Neural cell (in vitro differentiated cells): ENCODE results near the gene ARHGAP42. TPM values are rescaled to one million over a fixed set of nuclear protein-coding genes. Genes with fewer than 3 reads are reported as not detected.

Experiments
- H2AFZ ChIP-seq: fragments of 200-600, 300-800 bp; sonication (generic), shearing (Covaris generic); 2 replicates; pipeline ENCODE4 v1.6.0; 2014; ENCODE audit warnings: low read depth, mild to moderate bottlenecking, antibody characterized with exemption, low read length, moderate library complexity
- H3F3A ChIP-seq: fragments of 200-600 bp; shearing (Covaris generic); 2 replicates; pipeline ENCODE4 v1.6.1; 2016; ENCODE audit warnings: mild to moderate bottlenecking, moderate library complexity, mixed read lengths, antibody characterized with exemption, low read length; ENCODE audit not compliant: insufficient read depth, poor library complexity, severe bottlenecking
- H3K27ac ChIP-seq: fragments of 200-600, 300-800 bp; sonication (generic), shearing (Covaris generic); 2 replicates; pipeline ENCODE4 v1.5.1; 2014; ENCODE audit warnings: mild to moderate bottlenecking, low read length, moderate library complexity
- H3K27me3 ChIP-seq: fragments of 300-800, 200-600 bp; sonication (generic), shearing (Covaris generic); 2 replicates; pipeline ENCODE4 v1.6.0; 2014; ENCODE audit warnings: mild to moderate bottlenecking, low read depth, low read length, moderate library complexity; ENCODE audit not compliant: insufficient read depth
- H3K36me3 ChIP-seq: fragments of 300-800, 200-600 bp; sonication (generic), shearing (Covaris generic); 2 replicates; pipeline ENCODE4 v1.5.1; 2014; ENCODE audit warnings: mild to moderate bottlenecking, antibody characterized with exemption, low read length, moderate library complexity; ENCODE audit not compliant: insufficient read depth
- H3K4me2 ChIP-seq: fragments of 300-800, 200-600 bp; sonication (generic), shearing (Covaris generic); 2 replicates; pipeline ENCODE4 v1.6.0; 2014; ENCODE audit warnings: mild to moderate bottlenecking, low read length
- H3K4me3 ChIP-seq: fragments of 300-800, 200-600 bp; sonication (generic), shearing (Covaris generic); 2 replicates; pipeline ENCODE4 v1.5.1; 2014; ENCODE audit warnings: mild to moderate bottlenecking, low read length, moderate library complexity
- H3K79me2 ChIP-seq: fragments of 200-600 bp; shearing (Covaris generic); replicated peaks from 2 replicates; pipeline ENCODE4 v1.6.0; 2014; ENCODE audit warnings: mild to moderate bottlenecking, low read length, moderate library complexity; ENCODE audit not compliant: insufficient read depth
- H3K9ac ChIP-seq: fragments of 300-800, 200-600 bp; sonication (generic), shearing (Covaris generic); 2 replicates; pipeline ENCODE4 v1.6.1; 2016; ENCODE audit warnings: mild to moderate bottlenecking, low read length, mixed read lengths
- H3K9me2 ChIP-seq: fragments of 200-600 bp; shearing (Covaris generic); 2 replicates; pipeline ENCODE4 v1.6.1; 2016; ENCODE audit warnings: mild to moderate bottlenecking, low read length, mixed read lengths; ENCODE audit not compliant: insufficient read depth
- H3K9me3 ChIP-seq: fragments of 200-600, 300-800 bp; sonication (generic), shearing (Covaris generic); 2 replicates; pipeline ENCODE4 v1.6.1; 2016; ENCODE audit warnings: mild to moderate bottlenecking, mixed run types, low read length, moderate library complexity, mixed read lengths
- H4K20me1 ChIP-seq: fragments of 200-600 bp; shearing (Covaris generic); 2 replicates; pipeline ENCODE4 v1.6.1; 2016; ENCODE audit warnings: mild to moderate bottlenecking, mixed run types; ENCODE audit not compliant: insufficient read depth
- EP300 ChIP-seq: fragments of 450-650 bp; conservative IDR thresholded peaks from 2 replicates; pipeline ENCODE4 v1.6.1; 2014; ENCODE audit warnings: antibody characterized with exemption, mild to moderate bottlenecking, moderate library complexity; ENCODE audit not compliant: poor library complexity, severe bottlenecking
- EZH2 ChIP-seq: fragments of 200-600, 300-800 bp; shearing (Covaris generic), sonication (generic); IDR thresholded peaks from 2 replicates; pipeline ENCODE4 v1.6.1; 2014; ENCODE audit warnings: antibody characterized with exemption, low read length, borderline replicate concordance, mild to moderate bottlenecking; ENCODE audit not compliant: insufficient read depth, poor library complexity, severe bottlenecking
- MXI1 ChIP-seq: fragments of 450-650 bp; conservative IDR thresholded peaks from 2 replicates; pipeline ENCODE4 v1.6.1; 2014; ENCODE audit warnings: antibody characterized with exemption, mild to moderate bottlenecking; ENCODE audit not compliant: poor library complexity, severe bottlenecking
- POLR2AphosphoS5 ChIP-seq: IDR thresholded peaks from 2 replicates; pipeline ENCODE4 v1.6.1; 2012
- RAD21 ChIP-seq: fragments of 450-650 bp; conservative IDR thresholded peaks from 2 replicates; pipeline ENCODE4 v1.6.1; 2014; ENCODE audit warnings: antibody characterized with exemption, mild to moderate bottlenecking, moderate library complexity
- SMC3 ChIP-seq: fragments of 450-650 bp; conservative IDR thresholded peaks from 2 replicates; pipeline ENCODE4 v1.6.1; 2014; ENCODE audit warnings: antibody characterized with exemption, mild to moderate bottlenecking, moderate library complexity; ENCODE audit not compliant: poor library complexity
- TAF1 ChIP-seq: IDR thresholded peaks from 2 replicates; pipeline ENCODE4 v1.6.1; 2012; ENCODE audit warnings: low read depth
- polyA plus RNA-seq: library from polyadenylated mRNA; depleted of rRNA; stranded (reverse); fragments of >200 nt; gene quantifications from 2 replicates; pipeline ENCODE4 v1.2.3, GENCODE V29; 2014
- TF ChIP-seq, protein P1 (sequence below): fragments of 450-650 bp; IDR thresholded peaks from 2 replicates; pipeline ENCODE4 v1.5.1; 2014; ENCODE audit warnings: antibody characterized with exemption, mild to moderate bottlenecking, moderate library complexity; ENCODE audit not compliant: poor library complexity, severe bottlenecking
- TF ChIP-seq, protein P2 (sequence below): IDR thresholded peaks from 2 replicates; pipeline ENCODE4 v1.6.1; 2012; ENCODE audit warnings: borderline replicate concordance

The ARHGAP42 gene
- polyA plus RNA-seq, 1 donor from 2014 or later, result 0.64 TPM

DNA sequence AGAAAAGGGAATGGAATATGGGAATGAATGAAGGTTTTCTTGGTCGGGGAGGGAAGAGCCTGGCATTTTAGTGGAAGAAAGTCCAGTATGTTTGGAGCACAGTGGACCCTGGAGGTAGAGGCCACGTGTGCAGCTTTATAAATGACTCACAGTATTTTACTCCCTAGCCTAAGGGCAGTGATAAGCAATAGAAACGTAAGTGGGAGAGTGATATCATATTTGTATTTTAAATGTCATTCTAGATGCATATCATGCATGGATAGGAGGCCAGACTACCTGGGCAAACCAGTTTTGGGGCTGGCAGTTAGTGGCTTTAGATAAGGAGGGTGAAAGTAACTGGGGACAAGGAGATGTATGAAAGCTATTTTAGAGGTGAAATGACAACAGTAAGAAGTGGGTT lies 174.1 kb downstream of the ARHGAP42 start:
- H3K79me2 ChIP-seq, result no peaks in the 10 kb centered on the region
- no peaks in the 10 kb centered on the region for H3K36me3 ChIP-seq
- H3K4me3 ChIP-seq, result no peak overlapping the region
- H3K9ac ChIP-seq, result no peak overlapping the region
- no peaks in the 10 kb centered on the region for H3K9me3 ChIP-seq
- no peaks in the 10 kb centered on the region for H3F3A ChIP-seq
- no peak for TF ChIP-seq EP300
- TF ChIP-seq TAF1, result no peak
- TF ChIP-seq RAD21, result no peak
- TF ChIP-seq POLR2AphosphoS5, result no peak
- TF ChIP-seq, protein P1, sequence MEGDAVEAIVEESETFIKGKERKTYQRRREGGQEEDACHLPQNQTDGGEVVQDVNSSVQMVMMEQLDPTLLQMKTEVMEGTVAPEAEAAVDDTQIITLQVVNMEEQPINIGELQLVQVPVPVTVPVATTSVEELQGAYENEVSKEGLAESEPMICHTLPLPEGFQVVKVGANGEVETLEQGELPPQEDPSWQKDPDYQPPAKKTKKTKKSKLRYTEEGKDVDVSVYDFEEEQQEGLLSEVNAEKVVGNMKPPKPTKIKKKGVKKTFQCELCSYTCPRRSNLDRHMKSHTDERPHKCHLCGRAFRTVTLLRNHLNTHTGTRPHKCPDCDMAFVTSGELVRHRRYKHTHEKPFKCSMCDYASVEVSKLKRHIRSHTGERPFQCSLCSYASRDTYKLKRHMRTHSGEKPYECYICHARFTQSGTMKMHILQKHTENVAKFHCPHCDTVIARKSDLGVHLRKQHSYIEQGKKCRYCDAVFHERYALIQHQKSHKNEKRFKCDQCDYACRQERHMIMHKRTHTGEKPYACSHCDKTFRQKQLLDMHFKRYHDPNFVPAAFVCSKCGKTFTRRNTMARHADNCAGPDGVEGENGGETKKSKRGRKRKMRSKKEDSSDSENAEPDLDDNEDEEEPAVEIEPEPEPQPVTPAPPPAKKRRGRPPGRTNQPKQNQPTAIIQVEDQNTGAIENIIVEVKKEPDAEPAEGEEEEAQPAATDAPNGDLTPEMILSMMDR, result no peak
- TF ChIP-seq MXI1, result no peak
- TF ChIP-seq, protein P2, sequence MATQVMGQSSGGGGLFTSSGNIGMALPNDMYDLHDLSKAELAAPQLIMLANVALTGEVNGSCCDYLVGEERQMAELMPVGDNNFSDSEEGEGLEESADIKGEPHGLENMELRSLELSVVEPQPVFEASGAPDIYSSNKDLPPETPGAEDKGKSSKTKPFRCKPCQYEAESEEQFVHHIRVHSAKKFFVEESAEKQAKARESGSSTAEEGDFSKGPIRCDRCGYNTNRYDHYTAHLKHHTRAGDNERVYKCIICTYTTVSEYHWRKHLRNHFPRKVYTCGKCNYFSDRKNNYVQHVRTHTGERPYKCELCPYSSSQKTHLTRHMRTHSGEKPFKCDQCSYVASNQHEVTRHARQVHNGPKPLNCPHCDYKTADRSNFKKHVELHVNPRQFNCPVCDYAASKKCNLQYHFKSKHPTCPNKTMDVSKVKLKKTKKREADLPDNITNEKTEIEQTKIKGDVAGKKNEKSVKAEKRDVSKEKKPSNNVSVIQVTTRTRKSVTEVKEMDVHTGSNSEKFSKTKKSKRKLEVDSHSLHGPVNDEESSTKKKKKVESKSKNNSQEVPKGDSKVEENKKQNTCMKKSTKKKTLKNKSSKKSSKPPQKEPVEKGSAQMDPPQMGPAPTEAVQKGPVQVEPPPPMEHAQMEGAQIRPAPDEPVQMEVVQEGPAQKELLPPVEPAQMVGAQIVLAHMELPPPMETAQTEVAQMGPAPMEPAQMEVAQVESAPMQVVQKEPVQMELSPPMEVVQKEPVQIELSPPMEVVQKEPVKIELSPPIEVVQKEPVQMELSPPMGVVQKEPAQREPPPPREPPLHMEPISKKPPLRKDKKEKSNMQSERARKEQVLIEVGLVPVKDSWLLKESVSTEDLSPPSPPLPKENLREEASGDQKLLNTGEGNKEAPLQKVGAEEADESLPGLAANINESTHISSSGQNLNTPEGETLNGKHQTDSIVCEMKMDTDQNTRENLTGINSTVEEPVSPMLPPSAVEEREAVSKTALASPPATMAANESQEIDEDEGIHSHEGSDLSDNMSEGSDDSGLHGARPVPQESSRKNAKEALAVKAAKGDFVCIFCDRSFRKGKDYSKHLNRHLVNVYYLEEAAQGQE, result no peak
- no peak for TF ChIP-seq SMC3
- TF ChIP-seq EZH2, result no peak
- H2AFZ ChIP-seq, result no peak overlapping the region
- H3K4me2 ChIP-seq, result no peak overlapping the region
- H3K27ac ChIP-seq, result no peak overlapping the region
- H3K27me3 ChIP-seq, result no peaks in the 10 kb centered on the region
- H3K9me2 ChIP-seq, result no peaks in the 10 kb centered on the region
- H4K20me1 ChIP-seq, result no peaks in the 10 kb centered on the region

DNA sequence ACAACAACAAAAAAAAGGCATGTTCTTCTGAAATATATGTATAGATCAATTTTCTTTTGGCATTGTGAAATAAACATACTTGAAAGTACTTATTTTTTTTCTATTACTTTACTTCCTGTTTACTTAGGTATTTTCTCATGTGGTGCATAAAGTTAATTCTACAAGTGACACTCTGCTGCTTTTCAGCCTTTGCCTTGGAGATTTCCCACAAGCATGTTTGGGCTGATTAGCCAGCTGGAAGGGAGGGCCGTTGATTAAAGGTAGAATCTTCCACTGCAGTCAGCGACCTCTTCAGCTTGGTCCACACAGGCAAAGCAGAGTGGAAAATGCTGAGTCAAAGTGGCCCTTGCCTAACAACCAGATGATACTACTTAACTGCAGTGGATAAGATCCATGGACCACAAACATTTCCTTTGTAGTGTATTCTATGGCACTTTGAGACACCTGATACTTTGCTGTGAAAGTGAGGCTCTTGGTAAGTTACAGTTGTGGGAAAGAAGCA lies 176.0 kb downstream of the ARHGAP42 start:
- Histone ChIP-seq H3K79me2 (no peaks in the 10 kb centered on the region), H3K9me3 (no peaks in the 10 kb centered on the region), H2AFZ (no peak overlapping the region), H4K20me1 (no peaks in the 10 kb centered on the region), H3K27ac (no peak overlapping the region), H3K9ac (no peak overlapping the region), H3F3A (no peaks in the 10 kb centered on the region), H3K9me2 (no peaks in the 10 kb centered on the region), H3K4me3 (no peak overlapping the region), H3K4me2 (no peak overlapping the region), H3K36me3 (no peaks in the 10 kb centered on the region), H3K27me3 (no peaks in the 10 kb centered on the region)
- no peak for TF ChIP-seq EZH2
- no peak for TF ChIP-seq SMC3
- TF ChIP-seq TAF1, result no peak
